Heart left ventricle (tissue), 13 donors: ENCODE measurements around the gene RIOK2.

ENCODE experiments used
- POLR2A ChIP-seq, 2 donors: fragments of 450-650 bp; IDR thresholded peaks; one replicate each; pipeline ENCODE4 v1.6.1; 2017; ENCODE audit warnings: antibody characterized with exemption in 2 of 2, mild to moderate bottlenecking in 2 of 2, moderate library complexity in 2 of 2
- TF ChIP-seq, protein P1 (sequence below), 12 donors: fragments of 200-600 bp; sonication (generic) in 4 of 12; IDR thresholded peaks; one replicate each; pipeline versions ENCODE4 v1.5.0 to v1.8.0; 2018 to 2022; ENCODE audit warnings: antibody characterized with exemption in 12 of 12, mild to moderate bottlenecking in 5 of 12
- donor health status: ischemic (EF 13 %, LVEDD 7.1; RV severe dilation, severe dysfunction).
- donor health status: DM: no; HTN: yes; CAD: no.
- donor health status: DM: no; HTN: no; CAD: no.
- donor health status: ischemic (EF 25% LVEDD 6.9; RV normal size, moderate dysfunction).
- donor health status: ischemic (EF 25% LVEDD 5.7; RV mildly dilated, moderate dysfunction).
- donor health status: ischemic (EF 35%, LVEDD 5.7; RV mildly dilated, moderate dysfunction).
- donor health status: nonischemic (EF 11% LVEDD 7.7; RV severe dilation, severe dysfunction).
- donor health status: DM: yes; HTN: yes; CAD: no.
- donor health status: PGD.
- donor health status: ischemic (EF 29% LVEDD 5.4; RV normal size, mild dysfunction).
- donor health status: nonischemic (EF 23%, LVEDD 6.1; RV moderate dilation, normal function).

GRCh38 chr5:97163360-97163764, 19.7 kb downstream of the RIOK2 start:
- TF ChIP-seq, protein P1, sequence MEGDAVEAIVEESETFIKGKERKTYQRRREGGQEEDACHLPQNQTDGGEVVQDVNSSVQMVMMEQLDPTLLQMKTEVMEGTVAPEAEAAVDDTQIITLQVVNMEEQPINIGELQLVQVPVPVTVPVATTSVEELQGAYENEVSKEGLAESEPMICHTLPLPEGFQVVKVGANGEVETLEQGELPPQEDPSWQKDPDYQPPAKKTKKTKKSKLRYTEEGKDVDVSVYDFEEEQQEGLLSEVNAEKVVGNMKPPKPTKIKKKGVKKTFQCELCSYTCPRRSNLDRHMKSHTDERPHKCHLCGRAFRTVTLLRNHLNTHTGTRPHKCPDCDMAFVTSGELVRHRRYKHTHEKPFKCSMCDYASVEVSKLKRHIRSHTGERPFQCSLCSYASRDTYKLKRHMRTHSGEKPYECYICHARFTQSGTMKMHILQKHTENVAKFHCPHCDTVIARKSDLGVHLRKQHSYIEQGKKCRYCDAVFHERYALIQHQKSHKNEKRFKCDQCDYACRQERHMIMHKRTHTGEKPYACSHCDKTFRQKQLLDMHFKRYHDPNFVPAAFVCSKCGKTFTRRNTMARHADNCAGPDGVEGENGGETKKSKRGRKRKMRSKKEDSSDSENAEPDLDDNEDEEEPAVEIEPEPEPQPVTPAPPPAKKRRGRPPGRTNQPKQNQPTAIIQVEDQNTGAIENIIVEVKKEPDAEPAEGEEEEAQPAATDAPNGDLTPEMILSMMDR (IDR thresholded peaks at IDR 0.05) = peak; percentile 55 to 72 (median 69)
- no peak for TF ChIP-seq POLR2A (IDR thresholded peaks at IDR 0.05)
